A673 (cell line): Measurements from ENCODE around the gene HDAC2.

Experiments
- EZH2 ChIP-seq: fragments of 200-600 bp; sonication (generic); IDR thresholded peaks from 2 replicates; pipeline ENCODE4 v1.6.1; 2017; ENCODE audit warnings: borderline replicate concordance, low read depth, mild to moderate bottlenecking, mixed read lengths, antibody characterized with exemption, low read length; ENCODE audit not compliant: poor library complexity, severe bottlenecking
- TF ChIP-seq, protein P1 (sequence below): fragments of 300-800, 200-600 bp; sonication (generic); conservative IDR thresholded peaks from 2 replicates; pipeline ENCODE4 v1.5.1; 2017; ENCODE audit warnings: low read depth, mild to moderate bottlenecking, antibody characterized with exemption, low read length, moderate library complexity, mixed read lengths

DNA sequence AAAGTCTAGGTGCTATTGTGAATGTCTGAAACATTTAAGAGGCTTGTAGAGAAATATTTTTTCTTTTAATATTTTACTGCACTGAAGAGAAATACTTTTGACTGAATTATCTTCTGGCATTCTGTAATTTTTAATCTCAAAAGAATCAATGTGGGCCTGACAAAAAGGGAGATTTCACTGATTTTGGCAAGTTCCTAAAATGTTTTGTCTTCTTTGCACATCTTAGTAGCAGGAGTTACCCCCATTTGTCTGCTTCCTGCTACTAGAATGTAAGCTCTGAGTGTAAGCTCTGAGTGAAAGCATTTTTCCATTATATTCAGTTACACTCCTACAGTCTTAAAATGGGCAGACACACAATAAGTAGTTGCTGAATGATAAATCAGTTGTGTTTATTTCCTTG lies 31.1 kb downstream of the HDAC2 start:
- no peak for TF ChIP-seq EZH2
- TF ChIP-seq, protein P1, sequence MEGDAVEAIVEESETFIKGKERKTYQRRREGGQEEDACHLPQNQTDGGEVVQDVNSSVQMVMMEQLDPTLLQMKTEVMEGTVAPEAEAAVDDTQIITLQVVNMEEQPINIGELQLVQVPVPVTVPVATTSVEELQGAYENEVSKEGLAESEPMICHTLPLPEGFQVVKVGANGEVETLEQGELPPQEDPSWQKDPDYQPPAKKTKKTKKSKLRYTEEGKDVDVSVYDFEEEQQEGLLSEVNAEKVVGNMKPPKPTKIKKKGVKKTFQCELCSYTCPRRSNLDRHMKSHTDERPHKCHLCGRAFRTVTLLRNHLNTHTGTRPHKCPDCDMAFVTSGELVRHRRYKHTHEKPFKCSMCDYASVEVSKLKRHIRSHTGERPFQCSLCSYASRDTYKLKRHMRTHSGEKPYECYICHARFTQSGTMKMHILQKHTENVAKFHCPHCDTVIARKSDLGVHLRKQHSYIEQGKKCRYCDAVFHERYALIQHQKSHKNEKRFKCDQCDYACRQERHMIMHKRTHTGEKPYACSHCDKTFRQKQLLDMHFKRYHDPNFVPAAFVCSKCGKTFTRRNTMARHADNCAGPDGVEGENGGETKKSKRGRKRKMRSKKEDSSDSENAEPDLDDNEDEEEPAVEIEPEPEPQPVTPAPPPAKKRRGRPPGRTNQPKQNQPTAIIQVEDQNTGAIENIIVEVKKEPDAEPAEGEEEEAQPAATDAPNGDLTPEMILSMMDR, result no peak
